HFFc6 (cell line): ENCODE results near the gene HTD2. TPM values are rescaled to one million over a fixed set of nuclear protein-coding genes. Genes with fewer than 3 reads are reported as not detected.
"Not testable (repeated sequence)": the region's sequence is repeated elsewhere in the genome, so short reads cannot be mapped to it uniquely, and the experiment has no call there.

Experiments used
- DNase-seq: peaks from one replicate; pipeline ENCODE4 v3.0.0-alpha.2; 2018
- H3K27ac Mint-ChIP-seq: 2 replicates; pipeline ENCODE4 v1.8.0; 2020; ENCODE audit warnings: mild to moderate bottlenecking, mixed read lengths
- H3K27me3 Mint-ChIP-seq: 2 replicates; pipeline ENCODE4 v1.8.0; 2021; ENCODE audit warnings: mild to moderate bottlenecking, moderate library complexity, mixed read lengths; ENCODE audit not compliant: insufficient read depth
- H3K36me3 Mint-ChIP-seq: 2 replicates; pipeline ENCODE4 v1.8.0; 2021; ENCODE audit warnings: low read depth, mixed read lengths
- H3K4me1 Mint-ChIP-seq: 2 replicates; pipeline ENCODE4 v1.8.0; 2020; ENCODE audit warnings: low read depth, mixed read lengths
- H3K4me3 Mint-ChIP-seq: 2 replicates; pipeline ENCODE4 v1.8.0; 2020; ENCODE audit warnings: mild to moderate bottlenecking, moderate library complexity, mixed read lengths
- H3K9me3 Mint-ChIP-seq: 2 replicates; pipeline ENCODE4 v1.8.0; 2020; ENCODE audit warnings: mild to moderate bottlenecking, mixed read lengths
- CTCF ChIP-seq: fragments of 200-600 bp; sonication (generic); IDR thresholded peaks from 2 replicates; pipeline ENCODE4 v1.5.0; 2021; ENCODE audit warnings: antibody characterized with exemption, mild to moderate bottlenecking
- total RNA-seq, 6 experiments: library from RNA; stranded (reverse); fragmentation: NEBNext Ultra II Directional; extraction: Animal tissue kit (Norgen Biotek cat#: 25700); gene quantifications; 2 replicates in 1 of 6; 3 replicates in 5 of 6; pipeline ENCODE4 v1.2.3, GENCODE V29; 2021

Gene HTD2
- total RNA-seq, 6 experiments from 2014 or later = 5.1 to 8.7 (median 6.3) TPM

- Mint-ChIP-seq H3K4me1 (peaks cover 58% of the 10 kb centered on the region), H3K36me3 (peaks cover 13% of the 10 kb centered on the region), H3K9me3 (no peaks in the 10 kb centered on the region), H3K27me3 (no peaks in the 10 kb centered on the region; the same call in 1 of the 2 replicates), H3K4me3 (peak overlapping the region; percentile 99), H3K27ac (peak overlapping the region; percentile 91)
- no peak for TF ChIP-seq CTCF
- DNase-seq = peak; percentile 78
Observed at GRCh38 chr3:58336135-58336882, 30.0 kb downstream of the HTD2 start.

- no peaks in the 10 kb centered on the region for H3K9me3 Mint-ChIP-seq
- no peak overlapping the region for H3K27ac Mint-ChIP-seq
- DNase-seq = no peak
- H3K4me1 Mint-ChIP-seq = peaks cover 60% of the 10 kb centered on the region
- no peaks in the 10 kb centered on the region; the same call in 1 of the 2 replicates for H3K27me3 Mint-ChIP-seq
- H3K36me3 Mint-ChIP-seq = peaks cover 13% of the 10 kb centered on the region
- TF ChIP-seq CTCF = no peak
- no peak overlapping the region for H3K4me3 Mint-ChIP-seq
Observed at GRCh38 chr3:58337190-58337589, 30.9 kb downstream of the HTD2 start.

- not testable (repeated sequence) for H3K27ac Mint-ChIP-seq, H3K27me3 Mint-ChIP-seq, H3K4me3 Mint-ChIP-seq, H3K9me3 Mint-ChIP-seq, DNase-seq
- Mint-ChIP-seq H3K4me1 (peaks cover 49% of the 10 kb centered on the region), H3K36me3 (peaks cover 17% of the 10 kb centered on the region)
Observed at GRCh38 chr3:58339146-58339545, 32.8 kb downstream of the HTD2 start.

GRCh38 chr3:58340594-58341244 lies 34.4 kb downstream of the HTD2 start:
- no peak for DNase-seq
- Mint-ChIP-seq H3K4me1 (peaks cover 38% of the 10 kb centered on the region), H3K36me3 (peaks cover 17% of the 10 kb centered on the region), H3K4me3 (no peak overlapping the region), H3K9me3 (no peaks in the 10 kb centered on the region), H3K27ac (peak overlapping the region; percentile 73), H3K27me3 (no peaks in the 10 kb centered on the region; the same call in 1 of the 2 replicates)
- no peak for TF ChIP-seq CTCF

GRCh38 chr3:58341376-58341775 lies 35.1 kb downstream of the HTD2 start:
- H3K27ac Mint-ChIP-seq = peak overlapping the region; percentile 73
- no peaks in the 10 kb centered on the region for H3K9me3 Mint-ChIP-seq
- peaks cover 38% of the 10 kb centered on the region for H3K4me1 Mint-ChIP-seq
- no peak overlapping the region; the same call in 1 of the 2 replicates for H3K4me3 Mint-ChIP-seq
- no peak for TF ChIP-seq CTCF
- DNase-seq = no peak
- H3K36me3 Mint-ChIP-seq = peaks cover 13% of the 10 kb centered on the region
- no peaks in the 10 kb centered on the region; the same call in 1 of the 2 replicates for H3K27me3 Mint-ChIP-seq

- no peaks in the 10 kb centered on the region for H3K9me3 Mint-ChIP-seq
- H3K27me3 Mint-ChIP-seq = no peaks in the 10 kb centered on the region; the same call in 1 of the 2 replicates
- no peak overlapping the region for H3K27ac Mint-ChIP-seq
- peaks cover 29% of the 10 kb centered on the region for H3K4me1 Mint-ChIP-seq
- H3K4me3 Mint-ChIP-seq = no peak overlapping the region
- DNase-seq = no peak
- no peak for TF ChIP-seq CTCF
- peaks cover 12% of the 10 kb centered on the region for H3K36me3 Mint-ChIP-seq
Observed at GRCh38 chr3:58342676-58343075, 36.4 kb downstream of the HTD2 start.
